ENCODE results near the gene CPT1B. TPM values are rescaled to one million over a fixed set of nuclear protein-coding genes. Genes with fewer than 3 reads are reported as not detected.
A peak's percentile ranks its signal among the peaks of the same experiment; 100 is the strongest.

The CPT1B gene
- total RNA-seq, 2 donors from 2014 or later = 85.3 to 88.0 TPM

GRCh38 chr22:50606165-50606945 is 28.1 kb upstream of the CPT1B start:
- no peaks in the 10 kb centered on the region for H3K9me3 Mint-ChIP-seq
- DNase-seq (peak in 1 of 2 donors; percentile 43), ATAC-seq (replicated peaks in 1 of 2) (peak; percentile 30 to 54)
- H3K36me3 Mint-ChIP-seq (ENCODE audit: insufficient read depth in 2 of 2) = peaks cover 0 to 1% of the 10 kb centered on the region in 2 donors
- no peaks in the 10 kb centered on the region for H3K4me1 Mint-ChIP-seq (ENCODE audit: low read depth)
- no peak overlapping the region for H3K4me3 Mint-ChIP-seq
- H3K27ac Mint-ChIP-seq = no peak overlapping the region
- peaks cover 49% of the 10 kb centered on the region for H3K27me3 Mint-ChIP-seq (ENCODE audit: low read depth)

- Mint-ChIP-seq H3K4me3 (no peak overlapping the region), H3K4me1 (ENCODE audit: low read depth) (no peaks in the 10 kb centered on the region), H3K27ac (no peak overlapping the region), H3K27me3 (ENCODE audit: low read depth) (peaks cover 48% of the 10 kb centered on the region), H3K9me3 (no peaks in the 10 kb centered on the region), H3K36me3 (ENCODE audit: insufficient read depth in 2 of 2) (peaks cover 0 to 1% of the 10 kb centered on the region in 2 donors)
- ATAC-seq (replicated peaks in 1 of 2) (peak in 1 of 2 donors; percentile 6), DNase-seq (no peak)
These were observed 27.4 kb upstream of the CPT1B start for GRCh38 chr22:50605613-50606074.

GRCh38 chr22:50605002-50605612 is 26.9 kb upstream of the CPT1B start:
- peaks cover 42% of the 10 kb centered on the region for H3K27me3 Mint-ChIP-seq (ENCODE audit: low read depth)
- DNase-seq = no peak
- no peak for ATAC-seq (replicated peaks in 1 of 2)
- no peak overlapping the region for H3K4me3 Mint-ChIP-seq
- H3K36me3 Mint-ChIP-seq (ENCODE audit: insufficient read depth in 2 of 2) = peaks cover 0 to 1% of the 10 kb centered on the region in 2 donors
- H3K4me1 Mint-ChIP-seq (ENCODE audit: low read depth) = no peaks in the 10 kb centered on the region
- no peaks in the 10 kb centered on the region for H3K9me3 Mint-ChIP-seq
- H3K27ac Mint-ChIP-seq = no peak overlapping the region

- H3K27me3 Mint-ChIP-seq (ENCODE audit: low read depth) = peaks cover 42% of the 10 kb centered on the region
- H3K4me3 Mint-ChIP-seq = no peak overlapping the region
- DNase-seq = no peak
- H3K9me3 Mint-ChIP-seq = no peaks in the 10 kb centered on the region
- H3K4me1 Mint-ChIP-seq (ENCODE audit: low read depth) = no peaks in the 10 kb centered on the region
- H3K36me3 Mint-ChIP-seq (ENCODE audit: insufficient read depth in 2 of 2) = peaks cover 0 to 1% of the 10 kb centered on the region in 2 donors
- ATAC-seq (replicated peaks in 1 of 2) = no peak
- H3K27ac Mint-ChIP-seq = no peak overlapping the region
These were observed 26.2 kb upstream of the CPT1B start for GRCh38 chr22:50604256-50605001.

GRCh38 chr22:50603511-50604255 is 25.5 kb upstream of the CPT1B start:
- H3K9me3 Mint-ChIP-seq = no peaks in the 10 kb centered on the region
- ATAC-seq (replicated peaks in 1 of 2) (no peak), DNase-seq (no peak)
- peaks cover 0 to 1% of the 10 kb centered on the region in 2 donors for H3K36me3 Mint-ChIP-seq (ENCODE audit: insufficient read depth in 2 of 2)
- H3K4me3 Mint-ChIP-seq = no peak overlapping the region
- no peaks in the 10 kb centered on the region for H3K4me1 Mint-ChIP-seq (ENCODE audit: low read depth)
- no peak overlapping the region for H3K27ac Mint-ChIP-seq
- H3K27me3 Mint-ChIP-seq (ENCODE audit: low read depth) = peaks cover 40% of the 10 kb centered on the region

- no peaks in the 10 kb centered on the region for H3K4me1 Mint-ChIP-seq (ENCODE audit: low read depth)
- H3K36me3 Mint-ChIP-seq (ENCODE audit: insufficient read depth in 2 of 2) = peaks cover 0 to 5% of the 10 kb centered on the region in 2 donors
- H3K27ac Mint-ChIP-seq = no peak overlapping the region
- H3K27me3 Mint-ChIP-seq (ENCODE audit: low read depth) = peaks cover 32% of the 10 kb centered on the region
- peak overlapping the region; percentile 58 to 76 for H3K4me3 Mint-ChIP-seq
- ATAC-seq (replicated peaks in 1 of 2) (no peak), DNase-seq (no peak)
- H3K9me3 Mint-ChIP-seq = no peaks in the 10 kb centered on the region
These were observed 24.1 kb upstream of the CPT1B start for GRCh38 chr22:50602338-50602700.

- ATAC-seq (replicated peaks in 1 of 2) (no peak), DNase-seq (no peak)
- Mint-ChIP-seq H3K4me1 (ENCODE audit: low read depth) (no peaks in the 10 kb centered on the region), H3K4me3 (peak overlapping the region; percentile 58 to 76), H3K9me3 (no peaks in the 10 kb centered on the region), H3K27ac (no peak overlapping the region), H3K36me3 (ENCODE audit: insufficient read depth in 2 of 2) (peaks cover 0 to 5% of the 10 kb centered on the region in 2 donors), H3K27me3 (ENCODE audit: low read depth) (peaks cover 28% of the 10 kb centered on the region)
These were observed 23.6 kb upstream of the CPT1B start for GRCh38 chr22:50601669-50602337.

- H3K9me3 Mint-ChIP-seq = no peaks in the 10 kb centered on the region
- H3K27ac Mint-ChIP-seq = no peak overlapping the region
- DNase-seq (no peak), ATAC-seq (replicated peaks in 1 of 2) (no peak)
- H3K4me3 Mint-ChIP-seq = peak overlapping the region in 1 of 2 donors; percentile 76
- peaks cover 28% of the 10 kb centered on the region for H3K27me3 Mint-ChIP-seq (ENCODE audit: low read depth)
- peaks cover 0 to 5% of the 10 kb centered on the region in 2 donors for H3K36me3 Mint-ChIP-seq (ENCODE audit: insufficient read depth in 2 of 2)
- H3K4me1 Mint-ChIP-seq (ENCODE audit: low read depth) = no peaks in the 10 kb centered on the region
These were observed 22.9 kb upstream of the CPT1B start for GRCh38 chr22:50600967-50601668.

GRCh38 chr22:50600538-50600937 is 22.3 kb upstream of the CPT1B start, which contains the start of gene MAPK8IP2:
TSS of gene MAPK8IP2 (plus strand) at chr22:50600793. CDS start at chr22:50600819, 26 bp downstream.
- Mint-ChIP-seq H3K4me3 (peak within 1 kb of the TSS; percentile 31 to 76), H3K27me3 (ENCODE audit: low read depth) (peaks cover 28% of the 10 kb centered on the region), H3K36me3 (ENCODE audit: insufficient read depth in 2 of 2) (peaks cover 0 to 5% of the 10 kb centered on the region in 2 donors), H3K27ac (no peak within 1 kb of the TSS), H3K9me3 (no peaks in the 10 kb centered on the region), H3K4me1 (ENCODE audit: low read depth) (no peaks in the 10 kb centered on the region)
- peak; percentile 52 to 55 for ATAC-seq (replicated peaks in 1 of 2)
- DNase-seq = no peak

GRCh38 chr22:50599816-50600455 is 21.7 kb upstream of the CPT1B start:
- no peaks in the 10 kb centered on the region for H3K4me1 Mint-ChIP-seq (ENCODE audit: low read depth)
- ATAC-seq (replicated peaks in 1 of 2) = peak; percentile 74 to 76
- peak; percentile 68 to 75 for DNase-seq
- H3K4me3 Mint-ChIP-seq = peak overlapping the region; percentile 31 to 61
- peaks cover 28% of the 10 kb centered on the region for H3K27me3 Mint-ChIP-seq (ENCODE audit: low read depth)
- H3K9me3 Mint-ChIP-seq = no peaks in the 10 kb centered on the region
- H3K27ac Mint-ChIP-seq = no peak overlapping the region
- peaks cover 0 to 5% of the 10 kb centered on the region in 2 donors for H3K36me3 Mint-ChIP-seq (ENCODE audit: insufficient read depth in 2 of 2)

GRCh38 chr22:50597097-50597496 is 18.9 kb upstream of the CPT1B start:
- Mint-ChIP-seq H3K27me3 (ENCODE audit: low read depth) (peaks cover 16% of the 10 kb centered on the region), H3K4me1 (ENCODE audit: low read depth) (no peaks in the 10 kb centered on the region), H3K36me3 (ENCODE audit: insufficient read depth in 2 of 2) (peaks cover 0 to 5% of the 10 kb centered on the region in 2 donors), H3K9me3 (no peaks in the 10 kb centered on the region), H3K27ac (no peak overlapping the region), H3K4me3 (no peak overlapping the region)
- no peak for DNase-seq
- ATAC-seq (replicated peaks in 1 of 2) = no peak
